ENCODE results near the gene ABCA13. TPM values are rescaled to one million over a fixed set of nuclear protein-coding genes. Genes with fewer than 3 reads are reported as not detected.

ABCA13 gene
- total RNA-seq, 2 donors from 2014 or later, result 0.11 to 0.76 TPM

DNA sequence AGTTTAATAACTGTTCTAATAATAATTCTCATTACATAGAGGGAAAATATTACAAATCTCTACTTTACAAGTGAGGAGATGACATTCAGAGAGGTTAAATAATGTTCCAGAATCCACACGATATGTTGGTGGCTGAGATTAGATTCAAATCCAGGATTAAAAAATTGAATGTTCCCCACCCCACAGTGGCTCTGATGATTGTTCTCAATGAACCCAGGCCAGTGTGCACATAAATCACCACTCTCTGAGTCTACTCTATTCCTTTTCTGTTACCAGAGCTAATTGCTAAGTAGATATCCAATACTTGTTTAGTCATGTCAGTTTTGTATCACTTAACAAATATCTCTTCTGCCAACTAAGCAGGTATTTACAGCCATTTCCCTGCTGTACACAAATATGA, 281.0 kb downstream of the ABCA13 start:
- no peak for ATAC-seq
- intact Hi-C loops (cut with DNase I, micrococcal nuclease), result no loop called here
- DNase-seq, result no peak

DNA sequence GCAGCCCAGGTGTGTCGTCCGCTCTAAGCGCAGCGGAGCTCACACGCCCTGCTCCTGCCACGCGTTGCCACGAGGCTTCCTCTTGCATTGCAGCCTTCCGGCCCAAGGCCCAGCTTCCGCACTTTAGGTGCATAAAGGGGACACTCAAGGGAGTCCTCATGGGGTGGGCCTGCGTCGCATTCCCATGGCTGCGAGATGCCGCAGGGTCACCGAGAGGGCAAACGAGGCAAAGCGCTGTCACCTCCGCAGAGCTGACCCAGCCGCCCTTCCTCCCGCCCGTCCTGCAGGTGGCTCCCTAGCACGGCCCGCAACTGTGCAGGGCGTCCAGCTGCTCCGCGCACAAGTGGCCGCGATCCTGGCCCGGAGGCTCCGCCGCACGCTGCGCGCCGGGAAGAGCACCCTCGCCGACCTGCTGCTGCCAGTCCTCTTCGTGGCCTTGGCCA, 283.5 kb downstream of the ABCA13 start:
- no peak for ATAC-seq
- no peak for DNase-seq
- intact Hi-C loops (cut with DNase I, micrococcal nuclease), result no loop called here

DNA sequence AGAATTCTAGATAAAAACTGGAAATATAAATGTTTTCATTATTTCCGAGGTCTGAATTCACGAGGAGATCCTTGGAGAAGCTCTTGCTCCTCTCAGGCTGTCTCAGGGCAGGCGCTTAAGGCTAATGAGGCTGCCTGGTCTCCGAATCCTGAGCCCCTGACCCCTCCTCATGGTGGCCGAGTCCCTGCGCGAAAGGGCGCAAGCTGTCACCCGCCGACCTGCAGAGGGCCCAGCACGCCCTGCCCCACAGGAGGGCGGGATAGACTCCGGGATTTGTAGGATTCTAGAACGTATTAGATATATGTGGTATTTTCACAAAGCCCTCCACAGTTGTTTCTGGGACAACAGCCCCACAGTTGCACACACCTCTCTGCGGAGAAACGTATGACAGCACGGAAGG, 284.1 kb downstream of the ABCA13 start:
- ATAC-seq (no peak), DNase-seq (no peak)
- intact Hi-C loops (cut with DNase I, micrococcal nuclease), result no loop called here

DNA sequence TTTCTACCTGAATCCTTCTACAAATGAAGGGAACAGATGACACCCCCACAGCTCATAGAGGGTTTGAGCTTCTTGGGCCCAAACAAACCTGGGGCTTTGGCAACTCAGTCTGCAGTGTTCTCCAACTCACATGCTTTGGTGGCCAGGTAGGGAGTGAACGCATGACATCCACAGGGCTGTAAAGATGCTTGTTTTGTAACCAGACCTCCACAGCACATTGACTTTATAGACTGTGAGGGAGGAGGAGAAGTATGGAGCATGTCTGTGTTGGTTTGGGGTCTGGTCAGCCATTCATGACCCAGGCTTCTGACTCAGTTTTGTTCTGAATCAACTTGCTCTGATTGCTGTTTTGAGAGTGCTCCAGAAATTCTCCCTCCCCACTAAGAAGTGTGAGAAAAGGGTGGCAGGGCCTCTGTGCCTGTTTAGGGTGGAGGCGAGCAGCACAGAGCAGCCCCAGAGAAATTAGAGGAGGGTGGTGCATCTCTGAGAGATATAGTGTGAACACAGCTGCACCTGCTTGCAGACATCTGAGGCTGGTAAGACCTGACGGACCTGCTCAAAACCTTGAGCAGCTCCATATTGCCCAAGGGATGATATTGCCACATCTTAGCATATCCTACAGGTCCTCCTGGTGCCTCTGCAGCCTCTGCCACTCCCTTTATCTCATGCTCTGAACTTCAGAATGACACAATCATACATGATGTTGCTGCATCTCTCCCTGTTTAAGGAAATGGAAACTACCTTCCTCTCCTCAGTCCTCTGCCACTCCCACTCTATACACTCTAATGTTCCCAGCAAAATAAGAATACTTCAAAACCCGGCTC, 287.7 kb downstream of the ABCA13 start:
- DNase-seq, result no peak
- intact Hi-C loops (cut with DNase I, micrococcal nuclease), result no loop called here
- no peak for ATAC-seq

DNA sequence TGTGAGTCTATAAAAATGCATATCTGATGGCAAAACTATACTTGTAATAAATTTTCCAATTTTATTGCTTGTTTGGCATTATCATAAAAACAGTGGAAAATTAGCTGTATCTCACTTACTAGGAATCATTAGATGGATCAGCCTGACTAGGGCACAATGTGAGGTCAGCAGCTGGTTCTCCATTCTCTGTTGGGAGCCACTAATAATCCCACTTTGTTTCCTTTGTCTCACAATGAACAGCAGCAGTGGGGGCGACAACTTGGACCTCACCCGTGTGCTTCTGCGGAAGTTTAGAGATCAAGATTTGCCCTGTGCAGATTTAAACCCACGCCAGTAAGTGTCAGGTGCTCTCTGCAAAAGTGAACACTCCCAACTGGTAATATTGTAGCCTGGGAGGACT, 295.5 kb downstream of the ABCA13 start:
- DNase-seq (no peak), ATAC-seq (no peak)
- intact Hi-C loops (cut with DNase I, micrococcal nuclease), result no loop called here

DNA sequence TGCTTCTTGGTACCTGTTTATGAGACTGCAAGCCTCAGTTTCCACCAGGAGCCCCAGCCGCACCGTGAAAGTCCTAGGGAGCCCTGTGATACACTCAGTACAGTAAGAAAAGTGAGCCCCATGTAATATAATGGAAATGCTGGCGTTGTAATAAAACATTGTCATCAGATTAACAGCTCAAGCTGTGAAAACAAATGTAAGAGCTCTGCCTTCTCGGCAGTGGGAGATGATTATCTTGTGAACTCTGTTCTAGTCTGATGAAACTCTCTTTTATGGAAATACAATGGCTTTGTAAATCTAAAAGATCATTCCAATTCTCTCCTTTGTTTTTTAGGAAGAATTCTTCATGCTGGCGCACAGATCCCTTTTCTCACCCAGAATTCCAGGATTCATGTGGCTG, 299.9 kb downstream of the ABCA13 start:
- no peak for ATAC-seq
- intact Hi-C loops (cut with DNase I, micrococcal nuclease), result no loop called here

DNA sequence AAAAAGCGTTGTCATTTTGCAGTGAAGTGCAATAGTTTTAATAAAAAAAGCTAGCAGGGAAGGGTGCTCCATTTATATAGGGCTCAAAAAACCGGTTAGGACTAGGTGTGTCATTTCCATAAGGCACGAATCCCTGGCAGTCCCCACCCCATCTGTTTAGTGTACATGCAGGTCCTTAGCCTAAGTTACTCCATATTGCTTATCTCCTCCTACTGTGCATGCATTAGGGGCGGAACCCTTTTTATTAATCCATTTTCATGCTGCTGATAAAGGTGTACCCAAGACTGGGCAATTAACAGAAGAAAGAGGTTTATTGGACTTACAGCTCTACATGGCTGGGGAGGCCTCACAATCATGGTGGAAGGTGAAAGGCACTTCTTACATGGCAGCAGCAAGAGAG, 301.4 kb downstream of the ABCA13 start:
- ATAC-seq (no peak), DNase-seq (no peak)
- intact Hi-C loops (cut with DNase I, micrococcal nuclease), result no loop called here

More for the DNA sequence above, 299.9 kb downstream of the ABCA13 start:
- no peak for DNase-seq

DNA sequence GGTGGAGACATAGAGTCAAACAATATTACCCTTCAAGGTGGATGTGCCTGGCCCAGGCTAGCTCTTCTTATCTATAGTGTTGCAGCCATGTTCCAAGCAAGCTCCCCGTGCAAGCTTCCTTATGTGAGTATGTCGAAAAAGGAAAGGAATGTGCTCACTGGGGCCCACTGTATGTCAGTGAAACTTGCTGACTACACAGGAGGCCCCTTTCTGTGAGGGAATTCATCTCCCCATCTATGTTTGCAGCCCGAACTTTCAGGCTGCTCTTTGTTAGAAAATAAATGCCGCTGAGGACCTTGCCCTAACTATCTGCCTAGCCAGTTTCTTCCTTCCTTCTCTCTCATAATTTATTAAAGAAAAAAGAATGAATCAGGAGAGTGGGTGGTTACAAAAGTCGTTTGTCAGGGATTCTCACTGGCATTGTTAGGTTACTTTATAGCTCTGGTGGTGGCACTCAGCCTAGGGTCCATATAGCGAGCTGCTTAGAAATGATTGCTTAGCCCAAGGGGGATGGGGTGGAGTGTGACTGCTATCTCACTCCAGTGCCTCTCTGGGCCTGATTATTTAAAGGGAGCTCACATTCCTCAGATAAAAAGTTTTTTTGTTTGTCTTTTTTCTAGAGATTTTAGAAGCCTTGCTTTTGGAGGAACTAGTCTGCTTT, 302.1 kb downstream of the ABCA13 start:
- intact Hi-C loops (cut with DNase I, micrococcal nuclease), result no loop called here
- DNase-seq (no peak), ATAC-seq (no peak)

DNA sequence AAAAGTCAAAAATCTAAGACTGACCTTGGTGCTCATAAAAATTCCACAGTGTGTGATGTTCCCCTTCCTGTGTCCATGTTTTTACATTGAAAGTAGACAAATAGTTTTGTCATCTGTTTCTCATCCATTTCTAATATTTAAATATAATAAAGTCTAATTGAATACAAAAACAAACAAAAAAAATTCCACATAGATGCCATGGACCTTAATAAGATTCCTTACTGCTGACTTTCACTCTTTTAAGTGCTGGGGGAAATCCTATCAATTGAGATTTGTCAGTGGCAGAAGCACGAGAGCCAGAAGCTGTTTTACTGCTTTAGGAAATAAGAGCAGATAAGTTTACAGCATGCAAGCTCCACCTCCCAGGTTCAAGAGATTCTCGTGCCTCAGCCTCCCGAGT, 310.0 kb downstream of the ABCA13 start:
- ATAC-seq (no peak), DNase-seq (no peak)
- intact Hi-C loops (cut with DNase I, micrococcal nuclease), result no loop called here

DNA sequence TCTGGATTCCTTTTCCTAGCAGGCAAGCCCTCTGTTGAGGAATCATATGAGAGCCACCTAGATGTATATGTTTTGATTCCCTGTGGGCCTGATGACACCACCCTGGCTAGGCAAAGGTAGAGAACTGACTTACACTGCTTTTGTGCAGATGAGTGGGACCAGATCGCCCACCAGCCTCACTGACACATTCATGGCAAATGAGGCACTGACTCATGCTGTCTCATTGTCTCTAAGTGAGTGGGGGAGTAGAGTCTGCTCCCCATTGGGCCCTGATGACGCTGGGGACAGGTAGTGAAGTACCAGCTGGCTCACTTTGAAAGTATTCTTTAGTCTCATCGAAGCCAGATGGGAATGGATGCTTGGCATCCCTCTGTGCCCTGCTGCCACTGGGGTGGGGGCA, 326.3 kb downstream of the ABCA13 start:
- intact Hi-C loops (cut with DNase I, micrococcal nuclease), result no loop called here
- DNase-seq (no peak), ATAC-seq (no peak)

DNA sequence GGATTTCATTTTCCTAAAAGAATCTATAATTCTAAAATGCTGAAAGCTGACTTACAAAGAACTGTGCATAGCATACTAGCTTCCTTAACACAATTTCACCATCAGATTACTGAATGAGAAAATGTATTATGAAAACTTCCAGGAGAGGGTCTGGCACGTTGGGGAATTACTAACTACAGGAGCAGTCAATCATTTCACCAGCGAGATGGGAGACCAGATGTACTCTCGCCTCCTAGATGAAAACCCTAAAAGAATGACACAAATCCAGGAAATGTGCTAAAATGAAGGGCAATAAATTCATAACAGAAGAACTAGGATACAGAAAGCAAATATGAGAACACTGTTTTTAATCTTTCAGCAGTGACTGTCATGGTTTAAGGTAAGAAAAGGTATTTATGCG, 330.8 kb downstream of the ABCA13 start:
- intact Hi-C loops (cut with DNase I, micrococcal nuclease), result no loop called here
- ATAC-seq, result no peak
- DNase-seq, result no peak

DNA sequence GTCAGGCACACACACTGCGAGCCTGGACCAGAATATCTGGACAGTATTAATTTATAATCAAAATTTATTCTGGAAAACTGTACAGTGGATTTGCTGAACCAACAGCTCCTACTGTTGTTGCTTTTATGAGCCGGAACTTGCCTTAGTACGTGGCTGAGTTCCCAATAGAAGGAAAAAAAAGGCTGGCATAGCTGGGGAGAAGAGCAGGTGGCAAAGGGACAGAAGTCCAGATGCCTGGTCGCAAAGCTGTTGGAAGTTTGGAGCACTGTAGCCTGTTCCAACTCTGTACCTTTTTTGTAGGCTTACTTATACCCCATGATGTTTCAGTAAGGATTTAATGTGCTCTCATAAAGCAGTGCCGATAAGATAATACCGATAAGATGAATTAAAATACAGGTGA, 333.8 kb downstream of the ABCA13 start:
- intact Hi-C loops (cut with DNase I, micrococcal nuclease), result no loop called here
- no peak for DNase-seq
- no peak for ATAC-seq

DNA sequence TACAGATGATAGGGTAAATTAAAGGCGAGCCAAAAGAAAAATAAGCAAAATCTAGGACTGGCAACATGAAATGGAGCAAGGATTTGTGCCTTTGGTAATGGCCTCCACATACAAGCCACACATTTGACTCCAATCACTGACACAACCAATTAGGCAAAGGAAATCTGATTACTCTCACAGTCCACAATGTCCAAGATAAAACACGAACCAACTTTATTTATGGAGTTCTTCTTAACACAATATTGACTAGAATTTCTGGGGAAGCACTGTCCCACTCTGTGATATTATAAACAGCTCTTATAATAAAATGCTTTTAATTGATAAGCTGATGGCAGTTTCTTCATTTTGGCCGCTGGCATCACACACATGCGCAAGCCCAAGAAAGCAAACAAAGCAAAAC, 334.2 kb downstream of the ABCA13 start:
- ATAC-seq, result no peak
- intact Hi-C loops (cut with DNase I, micrococcal nuclease), result no loop called here

DNA sequence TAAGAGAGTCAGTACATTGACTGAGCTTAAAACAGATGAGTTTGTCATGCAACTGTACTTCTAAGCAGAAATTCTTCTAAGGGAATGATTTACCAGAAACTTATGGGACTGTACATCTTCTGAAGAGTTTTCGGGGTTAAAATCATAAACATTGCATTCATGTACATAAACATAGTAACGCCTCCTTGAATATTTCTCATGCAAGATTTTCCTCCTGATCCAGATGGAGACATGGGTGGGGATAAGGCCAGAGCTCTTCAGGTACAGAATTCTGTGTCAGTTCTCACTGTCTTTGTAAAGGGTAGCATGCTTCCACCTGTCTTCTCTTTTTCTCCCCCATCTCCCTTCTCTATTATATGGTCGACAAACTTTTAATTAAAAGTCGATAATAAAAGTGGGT, 335.3 kb downstream of the ABCA13 start:
- DNase-seq, result no peak
- intact Hi-C loops (cut with DNase I, micrococcal nuclease), result no loop called here
- no peak for ATAC-seq

More for the DNA sequence above, 334.2 kb downstream of the ABCA13 start:
- DNase-seq, result no peak

DNA sequence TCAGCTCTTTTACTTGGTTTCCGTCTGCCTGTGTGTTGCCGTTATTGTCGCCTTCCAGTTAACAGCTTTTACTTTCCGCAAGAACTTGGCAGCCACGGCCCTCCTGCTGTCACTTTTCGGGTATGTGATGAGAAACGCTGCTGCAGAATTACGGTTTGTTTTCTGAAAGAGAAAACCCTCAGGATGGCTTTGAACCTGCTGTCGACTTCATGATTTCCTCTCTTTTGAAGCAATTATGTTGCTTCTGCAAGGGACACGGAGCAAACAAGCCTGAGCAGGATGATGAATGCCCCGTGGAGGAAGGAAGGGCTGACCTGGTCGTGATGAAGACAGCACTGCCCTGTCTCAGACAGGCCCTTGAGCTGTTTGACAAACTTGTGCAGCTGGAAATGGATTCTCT, 339.8 kb downstream of the ABCA13 start:
- DNase-seq (no peak), ATAC-seq (no peak)
- intact Hi-C loops (cut with DNase I, micrococcal nuclease), result no loop called here

DNA sequence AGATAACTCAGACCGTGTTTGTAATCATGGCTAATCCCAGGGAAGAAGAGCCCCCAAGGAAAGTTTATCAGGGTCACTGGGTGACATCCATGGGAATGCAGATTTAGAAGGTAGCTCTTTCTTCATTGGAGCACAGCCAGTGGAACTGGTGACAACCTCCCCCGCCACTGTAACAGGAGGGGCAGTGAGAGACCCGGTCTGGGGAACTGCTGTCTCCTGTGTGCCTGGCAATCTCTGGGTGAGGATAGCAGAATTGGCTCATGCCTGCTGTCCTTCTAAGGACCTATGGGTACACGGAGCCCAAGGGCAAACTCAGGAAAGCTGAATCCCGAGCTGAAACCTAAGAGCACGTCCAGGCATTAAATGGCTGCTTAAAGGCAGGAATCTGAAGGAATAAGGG, 341.6 kb downstream of the ABCA13 start:
- DNase-seq, result no peak
- intact Hi-C loops (cut with DNase I, micrococcal nuclease), result no loop called here
- no peak for ATAC-seq

DNA sequence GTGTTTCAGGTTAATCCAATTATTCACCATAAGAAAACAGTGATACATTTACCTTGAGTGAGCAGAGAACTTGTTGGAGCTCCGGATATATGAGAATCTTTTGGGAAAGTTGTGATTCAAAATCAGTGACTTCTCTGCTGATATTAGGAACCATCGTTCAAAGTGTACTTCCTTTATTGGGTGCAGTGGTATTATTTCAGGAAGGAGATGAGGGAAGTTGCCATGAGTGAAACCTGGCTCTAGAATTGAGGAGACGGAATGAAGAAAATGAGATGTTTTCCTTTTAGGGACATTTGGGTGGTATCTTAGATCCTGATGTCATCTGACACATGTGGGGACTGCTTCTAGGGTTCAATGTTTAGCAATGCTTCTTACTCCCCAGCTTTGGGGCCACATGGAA, 343.9 kb downstream of the ABCA13 start:
- ATAC-seq (no peak), DNase-seq (no peak)
- intact Hi-C loops (cut with DNase I, micrococcal nuclease), result no loop called here

DNA sequence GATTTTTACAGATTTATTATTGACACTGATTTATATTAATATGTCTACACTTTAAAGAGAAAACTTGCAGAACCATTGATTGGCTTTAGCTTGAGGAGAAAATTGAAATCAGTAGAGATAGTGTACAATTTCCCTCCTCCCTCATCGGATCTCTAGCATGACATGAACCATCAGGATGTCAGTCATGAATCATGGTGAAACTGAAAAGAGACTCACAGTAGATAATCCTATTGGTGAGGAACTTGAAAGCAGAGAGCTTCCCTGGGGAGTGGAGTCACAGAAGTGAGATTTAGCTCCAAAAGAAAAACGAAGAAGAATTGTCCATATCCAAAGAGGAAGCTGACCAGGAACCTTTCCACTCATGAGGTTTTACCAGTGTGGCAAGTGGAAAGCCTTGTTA, 346.8 kb downstream of the ABCA13 start:
- intact Hi-C loops (cut with DNase I, micrococcal nuclease), result no loop called here
- DNase-seq, result no peak
- ATAC-seq, result no peak

DNA sequence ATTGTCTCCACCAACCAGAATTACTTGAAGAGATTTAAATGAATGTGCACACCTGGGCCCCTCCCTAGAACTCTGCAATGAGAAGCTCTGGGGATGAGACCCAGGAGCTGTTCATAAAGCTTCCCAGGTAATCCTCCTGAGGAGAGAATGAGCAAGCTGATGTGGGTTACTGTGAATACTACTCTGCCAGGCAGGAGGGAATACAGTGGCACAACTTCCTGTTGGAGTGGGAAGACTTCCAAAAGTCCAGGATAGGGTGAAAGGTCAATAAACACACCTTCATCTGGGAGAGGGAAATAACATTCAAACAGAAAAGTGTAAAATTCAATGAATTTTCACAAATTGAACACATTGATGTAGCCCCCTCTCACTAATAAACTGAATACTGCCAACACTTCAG, 351.4 kb downstream of the ABCA13 start:
- intact Hi-C loops (cut with DNase I, micrococcal nuclease), result no loop called here
- ATAC-seq, result peak; percentile 27
- no peak for DNase-seq

Measured in left colon (tissue), 2 donors.